ENCODE results near the gene ZNF467. TPM values are rescaled to one million over a fixed set of nuclear protein-coding genes. Genes with fewer than 3 reads are reported as not detected.

ZNF467 gene
- total RNA-seq, 1 experiment from 2014 or later = 18.1 TPM

- intact Hi-C loops (cut with micrococcal nuclease; ENCODE audit: unreplicated experiment) = no loop called here
- H3K27ac ChIP-seq (ENCODE audit: low read length) = no peak overlapping the region
- no peaks in the 10 kb centered on the region for H3K27me3 ChIP-seq (ENCODE audit: control insufficient read depth, insufficient read depth, low read length)
- TF ChIP-seq, protein P1, sequence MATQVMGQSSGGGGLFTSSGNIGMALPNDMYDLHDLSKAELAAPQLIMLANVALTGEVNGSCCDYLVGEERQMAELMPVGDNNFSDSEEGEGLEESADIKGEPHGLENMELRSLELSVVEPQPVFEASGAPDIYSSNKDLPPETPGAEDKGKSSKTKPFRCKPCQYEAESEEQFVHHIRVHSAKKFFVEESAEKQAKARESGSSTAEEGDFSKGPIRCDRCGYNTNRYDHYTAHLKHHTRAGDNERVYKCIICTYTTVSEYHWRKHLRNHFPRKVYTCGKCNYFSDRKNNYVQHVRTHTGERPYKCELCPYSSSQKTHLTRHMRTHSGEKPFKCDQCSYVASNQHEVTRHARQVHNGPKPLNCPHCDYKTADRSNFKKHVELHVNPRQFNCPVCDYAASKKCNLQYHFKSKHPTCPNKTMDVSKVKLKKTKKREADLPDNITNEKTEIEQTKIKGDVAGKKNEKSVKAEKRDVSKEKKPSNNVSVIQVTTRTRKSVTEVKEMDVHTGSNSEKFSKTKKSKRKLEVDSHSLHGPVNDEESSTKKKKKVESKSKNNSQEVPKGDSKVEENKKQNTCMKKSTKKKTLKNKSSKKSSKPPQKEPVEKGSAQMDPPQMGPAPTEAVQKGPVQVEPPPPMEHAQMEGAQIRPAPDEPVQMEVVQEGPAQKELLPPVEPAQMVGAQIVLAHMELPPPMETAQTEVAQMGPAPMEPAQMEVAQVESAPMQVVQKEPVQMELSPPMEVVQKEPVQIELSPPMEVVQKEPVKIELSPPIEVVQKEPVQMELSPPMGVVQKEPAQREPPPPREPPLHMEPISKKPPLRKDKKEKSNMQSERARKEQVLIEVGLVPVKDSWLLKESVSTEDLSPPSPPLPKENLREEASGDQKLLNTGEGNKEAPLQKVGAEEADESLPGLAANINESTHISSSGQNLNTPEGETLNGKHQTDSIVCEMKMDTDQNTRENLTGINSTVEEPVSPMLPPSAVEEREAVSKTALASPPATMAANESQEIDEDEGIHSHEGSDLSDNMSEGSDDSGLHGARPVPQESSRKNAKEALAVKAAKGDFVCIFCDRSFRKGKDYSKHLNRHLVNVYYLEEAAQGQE (IDR thresholded peaks at IDR 0.05; ENCODE audit: insufficient read depth in 1 of 2, low read depth in 2 of 2, low read length in 1 of 2) = no peak
- no peak for TF ChIP-seq SIN3A (IDR thresholded peaks at IDR 0.05; ENCODE audit: borderline replicate concordance, insufficient read depth, low read depth, low read length)
- TF ChIP-seq, protein P2, sequence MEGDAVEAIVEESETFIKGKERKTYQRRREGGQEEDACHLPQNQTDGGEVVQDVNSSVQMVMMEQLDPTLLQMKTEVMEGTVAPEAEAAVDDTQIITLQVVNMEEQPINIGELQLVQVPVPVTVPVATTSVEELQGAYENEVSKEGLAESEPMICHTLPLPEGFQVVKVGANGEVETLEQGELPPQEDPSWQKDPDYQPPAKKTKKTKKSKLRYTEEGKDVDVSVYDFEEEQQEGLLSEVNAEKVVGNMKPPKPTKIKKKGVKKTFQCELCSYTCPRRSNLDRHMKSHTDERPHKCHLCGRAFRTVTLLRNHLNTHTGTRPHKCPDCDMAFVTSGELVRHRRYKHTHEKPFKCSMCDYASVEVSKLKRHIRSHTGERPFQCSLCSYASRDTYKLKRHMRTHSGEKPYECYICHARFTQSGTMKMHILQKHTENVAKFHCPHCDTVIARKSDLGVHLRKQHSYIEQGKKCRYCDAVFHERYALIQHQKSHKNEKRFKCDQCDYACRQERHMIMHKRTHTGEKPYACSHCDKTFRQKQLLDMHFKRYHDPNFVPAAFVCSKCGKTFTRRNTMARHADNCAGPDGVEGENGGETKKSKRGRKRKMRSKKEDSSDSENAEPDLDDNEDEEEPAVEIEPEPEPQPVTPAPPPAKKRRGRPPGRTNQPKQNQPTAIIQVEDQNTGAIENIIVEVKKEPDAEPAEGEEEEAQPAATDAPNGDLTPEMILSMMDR (IDR thresholded peaks at IDR 0.05) = no peak
- TF ChIP-seq TCF7L2 (IDR thresholded peaks at IDR 0.05; ENCODE audit: low read depth, low read length) = no peak
- H3K36me3 ChIP-seq (ENCODE audit: control insufficient read depth, insufficient read depth, low read length) = no peaks in the 10 kb centered on the region
- no peaks in the 10 kb centered on the region for H3K9me3 ChIP-seq (ENCODE audit: control insufficient read depth, insufficient read depth, low read depth, low read length)
- no peak for DNase-seq (ENCODE audit: low read depth, low spot score)
- no TSS peak for BruUV-seq (replicated peaks)
- ChIA-PET POLR2A (no interaction called here), CTCF (interaction anchor here (0.5 to 1.1 kb wide), 3 partner anchors 26 to 54 kb away, joined by 3 to 9 read pairs (median 4); no protein-coding TSS in a partner anchor)
- ATAC-seq = no peak
- in situ Hi-C loops (cut with HindIII; ENCODE audit: low pct_unique_long_range_greater_than_20kb, low sequenced_read_pairs) = no loop called here
- no peaks in the 10 kb centered on the region for H3K4me1 ChIP-seq (ENCODE audit: control insufficient read depth, insufficient read depth, low read length)
- no peak overlapping the region for H3K4me3 ChIP-seq (ENCODE audit: low read depth in 2 of 2, low read length in 2 of 2)
Measured at GRCh38 chr7:149808311-149808710, 34.9 kb upstream of the ZNF467 start.

GRCh38 chr7:149806726-149807125, 33.3 kb upstream of the ZNF467 start:
- no peaks in the 10 kb centered on the region for H3K9me3 ChIP-seq (ENCODE audit: control insufficient read depth, insufficient read depth, low read depth, low read length)
- intact Hi-C loops (cut with micrococcal nuclease; ENCODE audit: unreplicated experiment) = no loop called here
- no peaks in the 10 kb centered on the region for H3K27me3 ChIP-seq (ENCODE audit: control insufficient read depth, insufficient read depth, low read length)

More at GRCh38 chr7:149806726-149807125, 33.3 kb upstream of the ZNF467 start:
- no peaks in the 10 kb centered on the region for H3K4me1 ChIP-seq (ENCODE audit: control insufficient read depth, insufficient read depth, low read length)
- H3K27ac ChIP-seq (ENCODE audit: low read length) = no peak overlapping the region
- BruUV-seq (replicated peaks) = no TSS peak
- DNase-seq (ENCODE audit: low read depth, low spot score) (no peak), ATAC-seq (no peak)
- in situ Hi-C loops (cut with HindIII; ENCODE audit: low pct_unique_long_range_greater_than_20kb, low sequenced_read_pairs) = no loop called here
- TF ChIP-seq, protein P1 (IDR thresholded peaks at IDR 0.05; ENCODE audit: insufficient read depth in 1 of 2, low read depth in 2 of 2, low read length in 1 of 2) = no peak
- TF ChIP-seq SIN3A (IDR thresholded peaks at IDR 0.05; ENCODE audit: borderline replicate concordance, insufficient read depth, low read depth, low read length) (no peak), TCF7L2 (IDR thresholded peaks at IDR 0.05; ENCODE audit: low read depth, low read length) (no peak), POLR2AphosphoS5 (IDR thresholded peaks at IDR 0.05; ENCODE audit: low read depth, low read length) (no peak)
- TF ChIP-seq, protein P2 (IDR thresholded peaks at IDR 0.05) = no peak
- H3K4me3 ChIP-seq (ENCODE audit: low read depth in 2 of 2, low read length in 2 of 2) = no peak overlapping the region
- ChIA-PET CTCF (interaction anchor here (0.6 kb wide), 1 partner anchor 1777 kb away, joined by 3 read pairs; no protein-coding TSS in a partner anchor), POLR2A (no interaction called here)
- no peaks in the 10 kb centered on the region for H3K36me3 ChIP-seq (ENCODE audit: control insufficient read depth, insufficient read depth, low read length)

Measured in Panc1 (cell line).